CD14-positive monocyte (primary cell): ENCODE data around the gene SAMD4B. TPM values are rescaled to one million over a fixed set of nuclear protein-coding genes. Genes with fewer than 3 reads are reported as not detected.

Experiments
- DNase-seq, 3 donors: peaks; one replicate each; pipeline ENCODE4 v3.0.0-alpha.2; 2011 to 2022
- H2AFZ ChIP-seq: 2 replicates; pipeline ENCODE4 v1.6.0; 2012; ENCODE audit warnings: mild to moderate bottlenecking, low read depth, low read length, inconsistent platforms; ENCODE audit not compliant: insufficient read depth, poor library complexity, severe bottlenecking
- H3K27ac ChIP-seq, 2 donors: 1 replicate in 1 of 2; 2 replicates in 1 of 2; pipeline ENCODE4 v1.5.1; 2012 to 2013; ENCODE audit warnings: low read length in 2 of 2, control low read depth in 1 of 2, inconsistent platforms in 1 of 2, low read depth in 1 of 2, mild to moderate bottlenecking in 1 of 2
- H3K27me3 ChIP-seq, 2 donors: one replicate each; pipeline versions ENCODE4 v1.6.0 to v1.6.1; 2011 to 2013; ENCODE audit warnings: low read length in 2 of 2; ENCODE audit not compliant: control insufficient read depth in 2 of 2, insufficient read depth in 2 of 2
- H3K36me3 ChIP-seq, 2 donors: replicated peaks in 1 of 2; 1 replicate in 1 of 2; 2 replicates in 1 of 2; pipeline versions ENCODE4 v1.5.1 to v1.6.1; 2012 to 2013; ENCODE audit warnings: low read length in 2 of 2, control low read depth in 1 of 2, inconsistent platforms in 1 of 2, mild to moderate bottlenecking in 1 of 2; ENCODE audit not compliant: insufficient read depth in 2 of 2, control insufficient read depth in 1 of 2
- H3K4me1 ChIP-seq, 2 donors: 1 replicate in 1 of 2; 2 replicates in 1 of 2; pipeline versions ENCODE4 v1.5.1 to v1.6.1; 2012 to 2013; ENCODE audit warnings: low read length in 2 of 2, control low read depth in 1 of 2, inconsistent platforms in 1 of 2, mild to moderate bottlenecking in 1 of 2, moderate library complexity in 1 of 2; ENCODE audit not compliant: insufficient read depth in 2 of 2, control insufficient read depth in 1 of 2
- H3K4me2 ChIP-seq: replicated peaks from 2 replicates; pipeline ENCODE3; 2012; ENCODE audit warnings: low read length, moderate library complexity, mild to moderate bottlenecking; ENCODE audit not compliant: poor library complexity, severe bottlenecking; ENCODE audit errors: extremely low read depth
- H3K4me3 ChIP-seq, 3 experiments: fragments of 200-600 bp in 1 of 3; sonication (generic) in 1 of 3; replicated peaks in 1 of 3; 1 replicate in 2 of 3; 2 replicates in 1 of 3; pipeline ENCODE4 v1.5.1; 2011 to 2013; ENCODE audit warnings: low read length in 3 of 3, mild to moderate bottlenecking in 3 of 3, control low read depth in 2 of 3, low read depth in 2 of 3, inconsistent platforms in 1 of 3, moderate library complexity in 1 of 3
- H3K79me2 ChIP-seq: 2 replicates; pipeline ENCODE4 v1.6.0; 2012; ENCODE audit warnings: mild to moderate bottlenecking, control low read depth, inconsistent platforms, low read length, moderate library complexity; ENCODE audit not compliant: insufficient read depth
- H3K9ac ChIP-seq: 2 replicates; pipeline ENCODE4 v1.6.0; 2017; ENCODE audit warnings: low read length, mild to moderate bottlenecking; ENCODE audit not compliant: insufficient read depth, poor library complexity, severe bottlenecking
- H3K9me3 ChIP-seq, 2 donors: replicated peaks in 1 of 2; 1 replicate in 1 of 2; 2 replicates in 1 of 2; pipeline versions ENCODE4 v1.5.1 to v1.6.1; 2012 to 2013; ENCODE audit warnings: low read length in 2 of 2, control low read depth in 1 of 2; ENCODE audit not compliant: control insufficient read depth in 1 of 2, insufficient read depth in 1 of 2
- H4K20me1 ChIP-seq: 2 replicates; pipeline ENCODE4 v1.6.0; 2012; ENCODE audit warnings: mild to moderate bottlenecking, low read length, control low read depth, moderate library complexity; ENCODE audit not compliant: insufficient read depth
- H3K27ac Mint-ChIP-seq, 7 donors: one replicate each; pipeline ENCODE4 v1.8.0; 2020; ENCODE audit warnings: mild to moderate bottlenecking in 7 of 7, mixed read lengths in 7 of 7, moderate library complexity in 6 of 7, inconsistent platforms in 2 of 7
- H3K27me3 Mint-ChIP-seq, 3 donors: one replicate each; pipeline ENCODE4 v1.8.0; 2021 to 2022; ENCODE audit warnings: low read depth in 3 of 3, mild to moderate bottlenecking in 3 of 3, mixed read lengths in 3 of 3, moderate library complexity in 3 of 3, inconsistent platforms in 1 of 3
- H3K36me3 Mint-ChIP-seq, 2 donors: one replicate each; pipeline ENCODE4 v1.8.0; 2020; ENCODE audit warnings: mixed read lengths in 2 of 2, inconsistent platforms in 1 of 2, mild to moderate bottlenecking in 1 of 2
- H3K4me1 Mint-ChIP-seq: one replicate; pipeline ENCODE4 v1.8.0; 2020; ENCODE audit warnings: mild to moderate bottlenecking, mixed read lengths
- H3K4me3 Mint-ChIP-seq, 2 donors: one replicate each; pipeline ENCODE4 v1.8.0; 2020; ENCODE audit warnings: mild to moderate bottlenecking in 2 of 2, mixed read lengths in 2 of 2, moderate library complexity in 1 of 2
- H3K9me3 Mint-ChIP-seq, 7 donors: one replicate each; pipeline ENCODE4 v1.8.0; 2020 to 2022; ENCODE audit warnings: mixed read lengths in 7 of 7, mild to moderate bottlenecking in 6 of 7, moderate library complexity in 6 of 7, inconsistent platforms in 2 of 7
- CTCF ChIP-seq: fragments of 200-600 bp; IDR thresholded peaks from one replicate; pipeline ENCODE4 v1.8.0; 2022; ENCODE audit warnings: antibody characterized with exemption, mild to moderate bottlenecking
- WGBS: methylation state at CpG from one replicate; pipeline ENCODE4 v1.1.5; 2013; ENCODE audit warnings: missing lambda C conversion rate; ENCODE audit not compliant: insufficient coverage; 5-methylcytosine and 5-hydroxymethylcytosine counted together
- intact Hi-C, 2 donors: fragments of 100-400 bp; cut with micrococcal nuclease; formaldehyde crosslinking; loops; one replicate each; pipeline versions ENCODE4 v1.15.0 to v1.15.1; 2023
- polyA plus RNA-seq, 3 donors: library from polyadenylated mRNA; depleted of rRNA in 1 of 3; unstranded in 2 of 3; stranded (reverse) in 1 of 3; fragments of 300-500 nt in 2 of 3; fragments of >200 nt in 1 of 3; fragmentation: Illumina TruSeq in 2 of 3; gene quantifications; 1 replicate in 2 of 3; 2 replicates in 1 of 3; pipeline ENCODE4 v1.2.3, GENCODE V29; 2012 to 2021

Gene SAMD4B
- polyA plus RNA-seq, 3 donors, result 4.5 to 56.6 (median 5.6) TPM

GRCh38 chr19:39296055-39296645 lies 46.1 kb upstream of the SAMD4B start, which contains the start of gene IFNL1:
Gene IFNL1 (plus strand): TSS chr19:39296407. CDS start chr19:39296422, 15 bp downstream.
- no peak within 1 kb of the TSS for H3K27ac Mint-ChIP-seq
- Histone ChIP-seq H3K27me3 (no peaks in the 10 kb centered on the region), H3K27ac (no peak within 1 kb of the TSS), H3K4me3 (no peak within 1 kb of the TSS), H3K4me2 (no peak within 1 kb of the TSS), H3K79me2 (no peaks in the 10 kb centered on the region), H3K9me3 (no peaks in the 10 kb centered on the region), H3K36me3 (no peaks in the 10 kb centered on the region), H4K20me1 (no peaks in the 10 kb centered on the region), H3K4me1 (no peaks in the 10 kb centered on the region), H2AFZ (no peak within 1 kb of the TSS), H3K9ac (no peak within 1 kb of the TSS)
- no peaks in the 10 kb centered on the region for H3K36me3 Mint-ChIP-seq
- no peak for TF ChIP-seq CTCF
- H3K9me3 Mint-ChIP-seq, result no peaks in the 10 kb centered on the region
- no peak for DNase-seq
- 93% methylated on average over 11 of the region's 11 CpGs for WGBS
- peaks cover 1 to 5% (median 3%) of the 10 kb centered on the region in 3 donors for H3K27me3 Mint-ChIP-seq
- H3K4me1 Mint-ChIP-seq, result no peaks in the 10 kb centered on the region
- H3K4me3 Mint-ChIP-seq, result no peak within 1 kb of the TSS
- intact Hi-C loops, result no loop called here

- no peak overlapping the region for H3K9ac ChIP-seq
- Mint-ChIP-seq H3K27me3 (peaks cover 0 to 5% (median 3%) of the 10 kb centered on the region in 3 donors), H3K9me3 (no peaks in the 10 kb centered on the region), H3K36me3 (no peaks in the 10 kb centered on the region), H3K27ac (no peak overlapping the region), H3K4me1 (no peaks in the 10 kb centered on the region), H3K4me3 (no peak overlapping the region)
- H3K9me3 ChIP-seq, result no peaks in the 10 kb centered on the region
- intact Hi-C loops, result no loop called here
- no peak overlapping the region for H3K27ac ChIP-seq
- no peak for TF ChIP-seq CTCF
- no peak overlapping the region for H3K4me2 ChIP-seq
- DNase-seq, result no peak
- no peak overlapping the region for H2AFZ ChIP-seq
- H3K27me3 ChIP-seq, result no peaks in the 10 kb centered on the region
- H3K36me3 ChIP-seq, result no peaks in the 10 kb centered on the region
- H4K20me1 ChIP-seq, result no peaks in the 10 kb centered on the region
- no peak overlapping the region for H3K4me3 ChIP-seq
- H3K4me1 ChIP-seq, result no peaks in the 10 kb centered on the region
- WGBS, result 93% methylated on average over 4 of the region's 4 CpGs
- no peaks in the 10 kb centered on the region for H3K79me2 ChIP-seq
Measured at GRCh38 chr19:39296906-39297305, 45.3 kb upstream of the SAMD4B start.
